ENCODE measurements around the gene ADAMTS16. TPM values are rescaled to one million over a fixed set of nuclear protein-coding genes. Genes with fewer than 3 reads are reported as not detected.

ADAMTS16 gene
- total and polyA plus RNA-seq, 2 experiments from 2014 or later = 2.8 to 15.4 TPM

DNA sequence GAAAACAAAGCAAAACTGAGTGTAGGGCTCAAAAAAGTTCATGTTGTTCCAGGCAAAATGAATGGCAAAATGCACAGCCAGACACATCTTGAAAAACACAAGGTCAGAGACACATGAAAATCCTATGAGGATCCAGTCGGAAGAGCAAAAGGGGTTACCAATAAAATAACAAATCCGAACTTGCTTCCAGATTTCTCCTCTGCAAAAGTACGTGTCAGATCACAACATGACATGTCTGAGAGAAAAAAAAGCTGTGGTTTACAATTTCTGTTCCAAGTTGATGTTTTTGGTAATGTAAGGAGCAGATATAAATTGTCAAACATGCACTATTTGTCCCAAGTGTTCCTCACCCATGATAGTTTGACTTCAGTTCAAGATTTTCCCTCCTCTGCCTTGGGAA lies 15.9 kb upstream of the ADAMTS16 start:
- Histone ChIP-seq H2AFZ (no peak overlapping the region), H3K4me3 (no peak overlapping the region), H4K20me1 (replicated peaks; ENCODE audit: insufficient read depth) (no peaks in the 10 kb centered on the region), H3K79me2 (replicated peaks; ENCODE audit: insufficient read depth) (no peaks in the 10 kb centered on the region), H3K4me2 (no peak overlapping the region), H3K27ac (ENCODE audit: low read depth) (no peak overlapping the region), H3K27me3 (ENCODE audit: insufficient read depth) (no peaks in the 10 kb centered on the region), H3K36me3 (ENCODE audit: insufficient read depth) (no peaks in the 10 kb centered on the region), H3K9me2 (ENCODE audit: insufficient read depth) (peaks cover 5% of the 10 kb centered on the region; the same call in 1 of the 2 replicates), H3K4me1 (ENCODE audit: insufficient read depth) (0 out of 2 replicates have a peak, but pooled peaks cover 8% of the 10 kb centered on the region), H3F3A (replicated peaks; ENCODE audit: low read depth) (no peaks in the 10 kb centered on the region)
- TF ChIP-seq ZNF114 (CRISPR knock-in tag; IDR thresholded peaks at IDR 0.05) (no peak), NANOG (IDR thresholded peaks at IDR 0.05; ENCODE audit: borderline replicate concordance) (no peak), ZNF331 (CRISPR knock-in tag; IDR thresholded peaks at IDR 0.05; ENCODE audit: low read depth) (no peak), POLR2AphosphoS5 (IDR thresholded peaks at IDR 0.05; ENCODE audit: low read depth) (no peak), EZH2 (IDR thresholded peaks at IDR 0.05; ENCODE audit: low read depth, unreplicated experiment) (no peak), CREB1 (CRISPR knock-in tag; IDR thresholded peaks at IDR 0.05; ENCODE audit: low read depth) (no peak), EZH2phosphoT487 (IDR thresholded peaks at IDR 0.05; ENCODE audit: unreplicated experiment) (no peak), STAT1 (IDR thresholded peaks at IDR 0.05; ENCODE audit: unreplicated experiment) (no peak)
- TF ChIP-seq, protein P1, sequence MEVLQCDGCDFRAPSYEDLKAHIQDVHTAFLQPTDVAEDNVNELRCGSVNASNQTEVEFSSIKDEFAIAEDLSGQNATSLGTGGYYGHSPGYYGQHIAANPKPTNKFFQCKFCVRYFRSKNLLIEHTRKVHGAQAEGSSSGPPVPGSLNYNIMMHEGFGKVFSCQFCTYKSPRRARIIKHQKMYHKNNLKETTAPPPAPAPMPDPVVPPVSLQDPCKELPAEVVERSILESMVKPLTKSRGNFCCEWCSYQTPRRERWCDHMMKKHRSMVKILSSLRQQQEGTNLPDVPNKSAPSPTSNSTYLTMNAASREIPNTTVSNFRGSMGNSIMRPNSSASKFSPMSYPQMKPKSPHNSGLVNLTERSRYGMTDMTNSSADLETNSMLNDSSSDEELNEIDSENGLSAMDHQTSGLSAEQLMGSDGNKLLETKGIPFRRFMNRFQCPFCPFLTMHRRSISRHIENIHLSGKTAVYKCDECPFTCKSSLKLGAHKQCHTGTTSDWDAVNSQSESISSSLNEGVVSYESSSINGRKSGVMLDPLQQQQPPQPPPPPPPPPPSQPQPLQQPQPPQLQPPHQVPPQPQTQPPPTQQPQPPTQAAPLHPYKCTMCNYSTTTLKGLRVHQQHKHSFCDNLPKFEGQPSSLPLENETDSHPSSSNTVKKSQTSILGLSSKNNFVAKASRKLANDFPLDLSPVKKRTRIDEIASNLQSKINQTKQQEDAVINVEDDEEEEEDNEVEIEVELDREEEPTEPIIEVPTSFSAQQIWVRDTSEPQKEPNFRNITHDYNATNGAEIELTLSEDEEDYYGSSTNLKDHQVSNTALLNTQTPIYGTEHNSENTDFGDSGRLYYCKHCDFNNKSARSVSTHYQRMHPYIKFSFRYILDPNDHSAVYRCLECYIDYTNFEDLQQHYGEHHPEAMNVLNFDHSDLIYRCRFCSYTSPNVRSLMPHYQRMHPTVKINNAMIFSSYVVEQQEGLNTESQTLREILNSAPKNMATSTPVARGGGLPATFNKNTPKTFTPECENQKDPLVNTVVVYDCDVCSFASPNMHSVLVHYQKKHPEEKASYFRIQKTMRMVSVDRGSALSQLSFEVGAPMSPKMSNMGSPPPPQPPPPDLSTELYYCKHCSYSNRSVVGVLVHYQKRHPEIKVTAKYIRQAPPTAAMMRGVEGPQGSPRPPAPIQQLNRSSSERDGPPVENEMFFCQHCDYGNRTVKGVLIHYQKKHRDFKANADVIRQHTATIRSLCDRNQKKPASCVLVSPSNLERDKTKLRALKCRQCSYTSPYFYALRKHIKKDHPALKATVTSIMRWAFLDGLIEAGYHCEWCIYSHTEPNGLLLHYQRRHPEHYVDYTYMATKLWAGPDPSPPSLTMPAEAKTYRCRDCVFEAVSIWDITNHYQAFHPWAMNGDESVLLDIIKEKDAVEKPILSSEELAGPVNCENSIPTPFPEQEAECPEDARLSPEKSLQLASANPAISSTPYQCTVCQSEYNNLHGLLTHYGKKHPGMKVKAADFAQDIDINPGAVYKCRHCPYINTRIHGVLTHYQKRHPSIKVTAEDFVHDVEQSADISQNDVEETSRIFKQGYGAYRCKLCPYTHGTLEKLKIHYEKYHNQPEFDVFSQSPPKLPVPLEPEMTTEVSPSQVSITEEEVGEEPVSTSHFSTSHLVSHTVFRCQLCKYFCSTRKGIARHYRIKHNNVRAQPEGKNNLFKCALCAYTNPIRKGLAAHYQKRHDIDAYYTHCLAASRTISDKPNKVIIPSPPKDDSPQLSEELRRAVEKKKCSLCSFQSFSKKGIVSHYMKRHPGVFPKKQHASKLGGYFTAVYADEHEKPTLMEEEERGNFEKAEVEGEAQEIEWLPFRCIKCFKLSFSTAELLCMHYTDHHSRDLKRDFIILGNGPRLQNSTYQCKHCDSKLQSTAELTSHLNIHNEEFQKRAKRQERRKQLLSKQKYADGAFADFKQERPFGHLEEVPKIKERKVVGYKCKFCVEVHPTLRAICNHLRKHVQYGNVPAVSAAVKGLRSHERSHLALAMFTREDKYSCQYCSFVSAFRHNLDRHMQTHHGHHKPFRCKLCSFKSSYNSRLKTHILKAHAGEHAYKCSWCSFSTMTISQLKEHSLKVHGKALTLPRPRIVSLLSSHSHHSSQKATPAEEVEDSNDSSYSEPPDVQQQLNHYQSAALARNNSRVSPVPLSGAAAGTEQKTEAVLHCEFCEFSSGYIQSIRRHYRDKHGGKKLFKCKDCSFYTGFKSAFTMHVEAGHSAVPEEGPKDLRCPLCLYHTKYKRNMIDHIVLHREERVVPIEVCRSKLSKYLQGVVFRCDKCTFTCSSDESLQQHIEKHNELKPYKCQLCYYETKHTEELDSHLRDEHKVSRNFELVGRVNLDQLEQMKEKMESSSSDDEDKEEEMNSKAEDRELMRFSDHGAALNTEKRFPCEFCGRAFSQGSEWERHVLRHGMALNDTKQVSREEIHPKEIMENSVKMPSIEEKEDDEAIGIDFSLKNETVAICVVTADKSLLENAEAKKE (CRISPR knock-in tag; IDR thresholded peaks at IDR 0.05) = no peak
- TF ChIP-seq, protein P2, sequence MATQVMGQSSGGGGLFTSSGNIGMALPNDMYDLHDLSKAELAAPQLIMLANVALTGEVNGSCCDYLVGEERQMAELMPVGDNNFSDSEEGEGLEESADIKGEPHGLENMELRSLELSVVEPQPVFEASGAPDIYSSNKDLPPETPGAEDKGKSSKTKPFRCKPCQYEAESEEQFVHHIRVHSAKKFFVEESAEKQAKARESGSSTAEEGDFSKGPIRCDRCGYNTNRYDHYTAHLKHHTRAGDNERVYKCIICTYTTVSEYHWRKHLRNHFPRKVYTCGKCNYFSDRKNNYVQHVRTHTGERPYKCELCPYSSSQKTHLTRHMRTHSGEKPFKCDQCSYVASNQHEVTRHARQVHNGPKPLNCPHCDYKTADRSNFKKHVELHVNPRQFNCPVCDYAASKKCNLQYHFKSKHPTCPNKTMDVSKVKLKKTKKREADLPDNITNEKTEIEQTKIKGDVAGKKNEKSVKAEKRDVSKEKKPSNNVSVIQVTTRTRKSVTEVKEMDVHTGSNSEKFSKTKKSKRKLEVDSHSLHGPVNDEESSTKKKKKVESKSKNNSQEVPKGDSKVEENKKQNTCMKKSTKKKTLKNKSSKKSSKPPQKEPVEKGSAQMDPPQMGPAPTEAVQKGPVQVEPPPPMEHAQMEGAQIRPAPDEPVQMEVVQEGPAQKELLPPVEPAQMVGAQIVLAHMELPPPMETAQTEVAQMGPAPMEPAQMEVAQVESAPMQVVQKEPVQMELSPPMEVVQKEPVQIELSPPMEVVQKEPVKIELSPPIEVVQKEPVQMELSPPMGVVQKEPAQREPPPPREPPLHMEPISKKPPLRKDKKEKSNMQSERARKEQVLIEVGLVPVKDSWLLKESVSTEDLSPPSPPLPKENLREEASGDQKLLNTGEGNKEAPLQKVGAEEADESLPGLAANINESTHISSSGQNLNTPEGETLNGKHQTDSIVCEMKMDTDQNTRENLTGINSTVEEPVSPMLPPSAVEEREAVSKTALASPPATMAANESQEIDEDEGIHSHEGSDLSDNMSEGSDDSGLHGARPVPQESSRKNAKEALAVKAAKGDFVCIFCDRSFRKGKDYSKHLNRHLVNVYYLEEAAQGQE (IDR thresholded peaks at IDR 0.05; ENCODE audit: unreplicated experiment) = no peak
- TF ChIP-seq, protein P3, sequence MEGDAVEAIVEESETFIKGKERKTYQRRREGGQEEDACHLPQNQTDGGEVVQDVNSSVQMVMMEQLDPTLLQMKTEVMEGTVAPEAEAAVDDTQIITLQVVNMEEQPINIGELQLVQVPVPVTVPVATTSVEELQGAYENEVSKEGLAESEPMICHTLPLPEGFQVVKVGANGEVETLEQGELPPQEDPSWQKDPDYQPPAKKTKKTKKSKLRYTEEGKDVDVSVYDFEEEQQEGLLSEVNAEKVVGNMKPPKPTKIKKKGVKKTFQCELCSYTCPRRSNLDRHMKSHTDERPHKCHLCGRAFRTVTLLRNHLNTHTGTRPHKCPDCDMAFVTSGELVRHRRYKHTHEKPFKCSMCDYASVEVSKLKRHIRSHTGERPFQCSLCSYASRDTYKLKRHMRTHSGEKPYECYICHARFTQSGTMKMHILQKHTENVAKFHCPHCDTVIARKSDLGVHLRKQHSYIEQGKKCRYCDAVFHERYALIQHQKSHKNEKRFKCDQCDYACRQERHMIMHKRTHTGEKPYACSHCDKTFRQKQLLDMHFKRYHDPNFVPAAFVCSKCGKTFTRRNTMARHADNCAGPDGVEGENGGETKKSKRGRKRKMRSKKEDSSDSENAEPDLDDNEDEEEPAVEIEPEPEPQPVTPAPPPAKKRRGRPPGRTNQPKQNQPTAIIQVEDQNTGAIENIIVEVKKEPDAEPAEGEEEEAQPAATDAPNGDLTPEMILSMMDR (conservative IDR thresholded peaks at IDR 0.05; ENCODE audit: low read depth in 2 of 2) = no peak
- TF ChIP-seq, protein P4, sequence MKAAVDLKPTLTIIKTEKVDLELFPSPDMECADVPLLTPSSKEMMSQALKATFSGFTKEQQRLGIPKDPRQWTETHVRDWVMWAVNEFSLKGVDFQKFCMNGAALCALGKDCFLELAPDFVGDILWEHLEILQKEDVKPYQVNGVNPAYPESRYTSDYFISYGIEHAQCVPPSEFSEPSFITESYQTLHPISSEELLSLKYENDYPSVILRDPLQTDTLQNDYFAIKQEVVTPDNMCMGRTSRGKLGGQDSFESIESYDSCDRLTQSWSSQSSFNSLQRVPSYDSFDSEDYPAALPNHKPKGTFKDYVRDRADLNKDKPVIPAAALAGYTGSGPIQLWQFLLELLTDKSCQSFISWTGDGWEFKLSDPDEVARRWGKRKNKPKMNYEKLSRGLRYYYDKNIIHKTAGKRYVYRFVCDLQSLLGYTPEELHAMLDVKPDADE (IDR thresholded peaks at IDR 0.05) = no peak
- Mint-ChIP-seq H3K4me1 (no peaks in the 10 kb centered on the region), H3K27me3 (ENCODE audit: insufficient read depth, low read depth, poor library complexity) (peaks cover 2% of the 10 kb centered on the region), H3K9me3 (peaks cover 3% of the 10 kb centered on the region; the same call in 1 of the 3 replicates), H3K27ac (no peak overlapping the region), H3K4me3 (no peak overlapping the region), H3K36me3 (ENCODE audit: low read depth) (no peaks in the 10 kb centered on the region)
- ATAC-seq = no peak
- DNase-seq (ENCODE audit: low spot score) = no peak
